HCT116 (cell line): ENCODE measurements around the gene HECW1. TPM values are rescaled to one million over a fixed set of nuclear protein-coding genes. Genes with fewer than 3 reads are reported as not detected.

Source experiments
- ATAC-seq: fragments of 200-7000 bp; cut with Tn5 transposase; 2 replicates; pipeline ENCODE4 v1.9.1; 2020; ENCODE audit warnings: mild to moderate bottlenecking, moderate library complexity
- BruUV-seq: library from RNA; stranded (reverse); fragments of 400-500 nt; replicated peaks from 2 replicates; lab custom pipeline; 2021; lab: Mats Ljungman, UMichigan
- CTCF ChIA-PET: fragments of 300-600 bp; sonication (Branson Sonifier 250); formaldehyde crosslinking; loops from one replicate; lab custom pipeline; 2021; ENCODE audit warnings: antibody characterized with exemption; lab: Charles Lee
- POLR2A ChIA-PET: fragments of 300-600, 350-600 bp; sonication (Branson Sonifier 250); formaldehyde crosslinking; loops from one replicate; lab custom pipeline; 2021; ENCODE audit warnings: antibody characterized with exemption; lab: Charles Lee
- RAD21 ChIA-PET, 2 experiments: fragments of 300-600 bp; sonication (Branson Sonifier 250); formaldehyde crosslinking; loops; one replicate each; lab custom pipeline; 2023; ENCODE audit warnings: low total read pairs in 2 of 2; ENCODE audit not compliant: uncharacterized antibody in 2 of 2, unreplicated experiment in 2 of 2, low non-redundant PET in 1 of 2; lab: Charles Lee
- DNase-seq: peaks from one replicate; pipeline ENCODE4 v3.0.0-alpha.2; 2010; ENCODE audit warnings: low read depth, low spot score
- H2AFZ ChIP-seq: fragments of 200-600 bp; shearing (Covaris generic), sonication (generic); 2 replicates; pipeline ENCODE4 v1.6.1; 2017; ENCODE audit warnings: low read depth, mixed run types, mixed read lengths, antibody characterized with exemption, low read length; ENCODE audit not compliant: poor library complexity, severe bottlenecking
- H3K27ac ChIP-seq: 2 replicates; pipeline ENCODE4 v1.5.1; 2012; ENCODE audit warnings: low read depth, low read length
- H3K27me3 ChIP-seq: fragments of 200-600 bp; sonication (generic); 2 replicates; pipeline ENCODE4 v1.6.1; 2016; ENCODE audit warnings: mixed run types, low read length, mixed read lengths; ENCODE audit not compliant: insufficient read depth
- H3K36me3 ChIP-seq, 2 experiments: fragments of 200-500 bp in 1 of 2; fragments of 200-600 bp in 1 of 2; sonication (Bioruptor generic) in 1 of 2; sonication (generic) in 1 of 2; 2 replicates each; pipeline versions ENCODE4 v1.5.1 to v1.6.1; 2014 to 2016; ENCODE audit warnings: low read length in 2 of 2, inconsistent platforms in 1 of 2, mixed read lengths in 1 of 2, mixed run types in 1 of 2; ENCODE audit not compliant: insufficient read depth in 2 of 2, control insufficient read depth in 1 of 2
- H3K4me1 ChIP-seq, 2 experiments: fragments of 200-600 bp in 1 of 2; sonication (generic) in 1 of 2; 2 replicates each; pipeline versions ENCODE4 v1.5.1 to v1.6.1; 2012 to 2017; ENCODE audit warnings: low read length in 2 of 2, inconsistent platforms in 1 of 2, mild to moderate bottlenecking in 1 of 2, mixed read lengths in 1 of 2, mixed run types in 1 of 2, moderate library complexity in 1 of 2; ENCODE audit not compliant: insufficient read depth in 2 of 2, control insufficient read depth in 1 of 2
- H3K4me2 ChIP-seq: fragments of 200-600 bp; sonication (generic); 2 replicates; pipeline ENCODE4 v1.6.1; 2017; ENCODE audit warnings: mixed run types, low read length, mixed read lengths
- H3K4me3 ChIP-seq, 2 experiments: fragments of 200-600 bp in 1 of 2; sonication (generic) in 1 of 2; replicated peaks in 1 of 2; 2 replicates each; pipeline ENCODE4 v1.5.1; 2011 to 2016; ENCODE audit warnings: low read length in 2 of 2, control low read depth in 1 of 2, low read depth in 1 of 2, mild to moderate bottlenecking in 1 of 2, mixed read lengths in 1 of 2, mixed run types in 1 of 2
- H3K79me2 ChIP-seq: fragments of 200-600 bp; sonication (generic); 2 replicates; pipeline ENCODE4 v1.6.1; 2017; ENCODE audit warnings: mild to moderate bottlenecking, mixed run types, low read length, moderate library complexity, mixed read lengths; ENCODE audit not compliant: insufficient read depth
- H3K9ac ChIP-seq: fragments of 200-600 bp; sonication (generic); 2 replicates; pipeline ENCODE4 v1.6.1; 2016; ENCODE audit warnings: low read length, mixed read lengths
- H3K9me2 ChIP-seq: fragments of 200-600 bp; sonication (generic), shearing (Covaris generic); 2 replicates; pipeline ENCODE4 v1.6.1; 2017; ENCODE audit warnings: mixed run types, mild to moderate bottlenecking, moderate library complexity; ENCODE audit not compliant: insufficient read depth
- H3K9me3 ChIP-seq, 2 experiments: fragments of 200-500 bp in 1 of 2; fragments of 200-600 bp in 1 of 2; sonication (Bioruptor generic) in 1 of 2; sonication (generic) in 1 of 2; 2 replicates each; pipeline ENCODE4 v1.6.1; 2014 to 2017; ENCODE audit warnings: low read length in 2 of 2, mixed read lengths in 2 of 2, inconsistent platforms in 1 of 2, low read depth in 1 of 2, mild to moderate bottlenecking in 1 of 2, mixed run types in 1 of 2, moderate library complexity in 1 of 2; ENCODE audit not compliant: control insufficient read depth in 1 of 2, insufficient read depth in 1 of 2
- H4K20me1 ChIP-seq: fragments of 200-600 bp; sonication (generic), shearing (Covaris generic); 2 replicates; pipeline ENCODE4 v1.6.1; 2017; ENCODE audit warnings: mixed run types, mild to moderate bottlenecking, moderate library complexity; ENCODE audit not compliant: insufficient read depth
- ATF3 ChIP-seq: IDR thresholded peaks from 2 replicates; pipeline ENCODE4 v1.6.1; 2012
- CTCF ChIP-seq, 3 experiments: fragments of 200-600 bp in 1 of 3; sonication (generic) in 1 of 3; IDR thresholded peaks in 2 of 3; conservative IDR thresholded peaks in 1 of 3; 2 replicates each; pipeline ENCODE4 v1.5.1; 2012 to 2017; ENCODE audit warnings: low read depth in 2 of 3, low read length in 2 of 3, antibody characterized with exemption in 1 of 3, borderline replicate concordance in 1 of 3, control low read depth in 1 of 3, mild to moderate bottlenecking in 1 of 3, mixed read lengths in 1 of 3, mixed run types in 1 of 3, moderate library complexity in 1 of 3; ENCODE audit not compliant: insufficient read depth in 1 of 3
- EGR1 ChIP-seq: IDR thresholded peaks from 2 replicates; pipeline ENCODE4 v1.6.1; 2012; ENCODE audit warnings: low read depth
- ELF1 ChIP-seq: IDR thresholded peaks from 2 replicates; pipeline ENCODE4 v1.6.1; 2012; ENCODE audit warnings: low read depth, borderline replicate concordance
- FOSL1 ChIP-seq: IDR thresholded peaks from 2 replicates; pipeline ENCODE4 v1.6.1; 2012; ENCODE audit warnings: low read depth
- POLR2A ChIP-seq: IDR thresholded peaks from 2 replicates; pipeline ENCODE4 v1.7.0; 2011; ENCODE audit warnings: borderline replicate concordance; ENCODE audit not compliant: insufficient read depth, insufficient read length; ENCODE audit errors: extremely low read depth
- POLR2AphosphoS5 ChIP-seq: IDR thresholded peaks from 2 replicates; pipeline ENCODE4 v1.6.1; 2011; ENCODE audit warnings: mild to moderate bottlenecking, low read depth, low read length, moderate library complexity
- RAD21 ChIP-seq: IDR thresholded peaks from 2 replicates; pipeline ENCODE4 v1.6.1; 2012; ENCODE audit warnings: low read depth, mild to moderate bottlenecking
- REST ChIP-seq: IDR thresholded peaks from 2 replicates; pipeline ENCODE4 v1.6.1; 2012; ENCODE audit warnings: low read depth
- TCF7L2 ChIP-seq: IDR thresholded peaks from 2 replicates; pipeline ENCODE4 v1.7.0; 2011; ENCODE audit warnings: borderline replicate concordance, inconsistent platforms; ENCODE audit not compliant: insufficient read depth, insufficient read length; ENCODE audit errors: extremely low read depth
- ZNF274 ChIP-seq: fragments of 200-500 bp; sonication (Bioruptor generic); IDR thresholded peaks from 2 replicates; pipeline ENCODE4 v1.6.1; 2014; ENCODE audit warnings: mild to moderate bottlenecking, low read depth, low read length, inconsistent platforms
- intact Hi-C: fragments of 100-400 bp; cut with micrococcal nuclease; formaldehyde crosslinking; loops from 2 replicates; pipeline ENCODE4 v1.10.0; 2022
- total RNA-seq: library from RNA; stranded (reverse); gene quantifications from one replicate; pipeline ENCODE4 v1.2.1, GENCODE V29; 2021; ENCODE audit not compliant: unreplicated experiment

HECW1 gene
- total RNA-seq, 1 experiment from 2014 or later: 5.6 TPM

- CTCF ChIA-PET: no interaction called here
- Histone ChIP-seq H2AFZ (no peak overlapping the region), H3K9me3 (no peaks in the 10 kb centered on the region), H3K9ac (no peak overlapping the region), H3K9me2 (no peaks in the 10 kb centered on the region), H3K4me3 (no peak overlapping the region), H3K27ac (no peak overlapping the region)
- no TSS peak for BruUV-seq
- no peak for ATAC-seq
- TF ChIP-seq RAD21 (no peak), EGR1 (no peak), ATF3 (no peak), POLR2A (no peak), CTCF (IDR thresholded peaks at IDR 0.05 in 2 of 3, conservative IDR thresholded peaks at IDR 0.05 in 1 of 3; ENCODE audit: borderline replicate concordance in 1 of 3, insufficient read depth in 1 of 3, low read depth in 2 of 3, low read length in 2 of 3) (no peak), FOSL1 (no peak), ZNF274 (no peak), ELF1 (no peak), REST (no peak), POLR2AphosphoS5 (no peak), TCF7L2 (no peak)
- TF ChIP-seq, all 23 proteins: peak for 0
- RAD21 ChIA-PET: no interaction called here
- no peaks in the 10 kb centered on the region for H4K20me1 ChIP-seq
- H3K4me2 ChIP-seq: no peak overlapping the region
- no peaks in the 10 kb centered on the region for H3K27me3 ChIP-seq
- peaks cover 21 to 31% of the 10 kb centered on the region in 2 experiments for H3K4me1 ChIP-seq
- no peaks in the 10 kb centered on the region for H3K36me3 ChIP-seq
- DNase-seq: no peak
- intact Hi-C loops: no loop called here
- H3K79me2 ChIP-seq: no peaks in the 10 kb centered on the region
- POLR2A ChIA-PET: no interaction called here
These were observed 25.4 kb downstream of the HECW1 start for GRCh38 chr7:43137811-43138210.
